Activated CD4-positive, CD25-positive, alpha-beta regulatory T cell treated with anti-CD3 and anti-CD28 coated beads, Interleukin-2, amount 50 U/mL, for 24 hours (primary cell): ENCODE results near the gene THOC1.
"Not testable (repeated sequence)": the region's sequence is repeated elsewhere in the genome, so short reads cannot be mapped to it uniquely, and the experiment has no call there.

Experiments
- ATAC-seq, 2 donors: fragments of 150-1000 bp; cut with Tn5 transposase; one replicate each; pipeline ENCODE4 v1.10.0; 2021; ENCODE audit warnings: mild to moderate bottlenecking in 1 of 2, moderate library complexity in 1 of 2

Gene THOC1

DNA sequence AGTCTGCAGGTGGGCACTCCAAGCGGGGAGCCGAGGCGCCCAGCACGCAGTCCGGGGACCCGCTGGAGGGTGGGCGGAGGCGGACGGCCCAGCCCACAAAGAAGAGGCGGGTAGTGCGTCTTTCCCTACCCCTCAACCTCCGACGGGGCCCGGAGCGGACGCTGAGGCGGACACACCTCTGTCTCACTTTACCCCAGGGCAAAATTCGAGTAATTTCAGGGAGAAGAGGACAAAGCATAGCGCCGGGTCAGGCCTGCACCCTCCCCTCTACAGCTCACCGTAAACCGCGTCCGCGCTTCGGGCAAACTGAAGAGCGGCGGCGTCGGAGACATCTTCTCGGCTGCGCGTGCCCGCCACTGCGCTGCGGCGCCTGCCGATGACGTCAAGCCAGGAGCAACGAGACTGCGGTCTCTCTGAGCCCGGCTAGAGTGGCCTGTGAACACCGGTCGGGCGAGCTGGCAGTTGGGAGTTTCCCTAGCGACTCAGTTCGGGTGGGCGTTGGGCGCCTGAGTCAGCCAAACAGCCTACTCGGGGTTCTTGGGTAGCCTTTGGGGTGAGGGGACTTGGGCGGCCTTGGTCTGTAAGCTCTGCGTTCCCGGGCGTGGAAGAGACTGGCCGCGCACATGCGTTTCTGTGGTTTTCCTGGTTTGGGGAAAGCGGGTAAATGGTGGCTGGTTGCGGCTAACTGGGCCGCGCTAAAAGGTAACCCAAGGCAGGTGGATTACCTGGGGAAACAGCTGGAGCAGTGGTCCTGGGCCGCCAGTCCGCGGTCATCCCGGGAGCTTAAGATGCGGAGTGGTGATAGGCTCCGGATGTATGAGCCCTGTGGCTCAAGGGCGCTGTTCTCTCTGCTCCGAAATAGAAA lies at the start of gene THOC1:
Gene THOC1, minus strand, starts transcription at position 360 of the 865 bp plus-strand sequence. Its CDS starts 28 bp downstream, at position 332.
- peak; percentile 96 to 97 for ATAC-seq

DNA sequence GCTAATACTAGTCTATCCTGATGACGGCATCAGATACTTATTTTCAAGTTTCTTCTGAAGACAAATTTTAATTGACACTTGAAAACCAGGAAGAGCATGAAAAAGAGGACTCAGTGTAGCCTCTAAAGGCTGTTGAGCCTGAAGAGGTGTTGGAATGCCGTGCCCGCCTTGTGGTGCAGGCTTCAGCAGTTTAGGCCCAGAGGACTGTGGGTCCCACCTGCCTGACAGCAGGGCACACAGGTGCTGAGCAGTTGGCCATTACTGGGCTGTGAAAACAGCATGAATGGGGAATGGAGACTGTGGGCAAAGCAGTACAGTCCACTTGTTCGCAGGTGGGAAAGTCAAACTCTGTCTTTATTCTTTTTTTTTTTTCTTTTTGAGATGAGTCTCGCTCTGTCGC lies 49.8 kb upstream of the THOC1 start:
- ATAC-seq, result no peak

- ATAC-seq, result no peak
These were observed 48.5 kb upstream of the THOC1 start for GRCh38 chr18:316393-316792.

DNA sequence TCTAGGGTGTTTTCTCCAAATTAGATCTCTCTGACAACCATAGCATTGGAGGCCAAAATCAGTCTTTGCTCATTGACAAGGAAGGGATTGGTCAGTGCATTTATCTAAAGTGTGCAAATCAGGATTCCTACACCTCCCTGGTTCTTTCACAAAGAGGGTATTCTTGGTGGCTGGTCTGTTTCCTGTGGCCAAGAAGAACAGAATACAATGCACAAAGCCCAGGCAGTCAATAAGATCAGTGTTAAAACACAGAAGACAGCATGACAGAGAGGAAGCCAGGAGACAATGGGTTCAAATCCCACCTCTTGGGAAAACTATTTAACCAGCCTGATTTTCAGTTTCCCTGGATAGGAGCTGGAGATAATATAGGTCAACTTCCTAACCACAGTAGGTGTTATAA lies 46.1 kb upstream of the THOC1 start:
- no peak for ATAC-seq

- no peak for ATAC-seq
These were observed 44.6 kb upstream of the THOC1 start for GRCh38 chr18:312415-312814.

- no peak for ATAC-seq
These were observed 42.2 kb upstream of the THOC1 start for GRCh38 chr18:310042-310441.

DNA sequence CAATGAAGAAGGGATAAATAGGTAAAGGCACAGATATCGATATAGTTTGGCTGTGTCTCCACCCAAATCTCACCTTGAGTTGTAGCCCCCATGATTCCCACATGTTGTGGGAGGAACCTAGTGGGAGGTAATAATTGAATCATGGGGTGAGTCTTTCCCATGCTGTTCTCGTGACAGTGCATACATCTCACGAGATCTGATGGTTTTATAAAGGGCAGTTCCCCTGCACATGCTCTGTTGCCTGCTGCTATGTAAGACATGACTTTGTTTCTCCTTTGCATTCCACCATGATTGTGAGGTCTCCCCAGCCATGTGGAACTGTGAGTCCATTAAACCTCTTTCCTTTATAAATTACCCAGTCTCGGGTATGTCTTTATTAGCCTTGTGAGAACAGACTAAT lies 40.2 kb upstream of the THOC1 start:
- not testable (repeated sequence) for ATAC-seq

DNA sequence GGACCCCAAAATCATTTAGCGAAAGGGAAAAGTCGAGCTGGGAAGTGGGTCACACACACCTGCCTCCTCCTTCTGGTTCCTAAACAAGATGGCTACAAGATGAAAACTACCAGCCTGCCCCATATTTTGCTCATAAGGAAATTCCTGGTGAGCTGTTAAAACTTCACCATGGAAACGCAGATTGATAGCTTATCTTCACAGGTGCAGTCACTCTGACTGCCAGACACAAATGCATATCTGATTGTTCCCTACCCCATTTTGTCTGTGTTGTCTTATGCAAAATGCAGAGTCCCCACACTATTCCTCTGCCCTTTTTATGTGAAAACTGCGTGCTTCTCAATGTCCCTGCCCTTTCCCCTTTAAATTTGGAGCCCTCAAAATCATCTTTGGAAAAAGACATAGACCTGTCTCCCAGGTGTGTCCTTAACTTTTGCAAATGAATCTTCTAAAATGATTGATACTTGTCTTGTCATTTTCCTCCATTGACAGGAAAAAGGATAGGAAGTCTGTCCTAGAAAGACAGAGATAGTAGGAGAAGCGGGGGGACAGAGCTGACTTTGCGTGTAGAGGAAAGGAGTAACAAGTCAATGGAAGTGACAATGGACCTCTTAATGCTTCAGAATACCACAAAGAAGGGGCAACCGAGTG lies 38.9 kb upstream of the THOC1 start:
- no peak for ATAC-seq

- no peak for ATAC-seq
These were observed 37.2 kb upstream of the THOC1 start for GRCh38 chr18:305003-305501.

- no peak for ATAC-seq
These were observed 35.8 kb upstream of the THOC1 start for GRCh38 chr18:303607-304006.

DNA sequence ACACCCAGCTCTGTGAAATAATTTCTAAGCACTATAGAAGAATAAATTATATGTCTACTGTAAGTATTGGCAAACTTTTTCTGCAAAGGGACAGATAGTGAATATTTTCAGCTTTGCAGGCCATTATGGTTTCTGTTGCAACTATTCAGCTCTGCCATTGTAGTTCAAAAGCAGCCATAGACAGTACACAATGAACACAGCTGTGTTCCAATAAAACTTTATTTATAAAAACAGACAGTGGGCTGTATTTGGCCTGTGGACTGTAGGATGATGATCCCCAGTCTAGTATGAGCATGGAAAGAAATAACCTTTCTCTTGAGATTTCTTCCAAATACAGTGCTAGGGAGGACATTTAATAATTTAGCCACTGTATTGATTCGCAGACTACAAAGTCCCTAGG lies 35.2 kb upstream of the THOC1 start:
- ATAC-seq, result no peak

GRCh38 chr18:302097-302496 lies 34.2 kb upstream of the THOC1 start:
- ATAC-seq, result no peak

- ATAC-seq, result no peak
These were observed 30.1 kb upstream of the THOC1 start for GRCh38 chr18:297936-298335.

GRCh38 chr18:295756-296490 lies 28.1 kb upstream of the THOC1 start:
- no peak for ATAC-seq

DNA sequence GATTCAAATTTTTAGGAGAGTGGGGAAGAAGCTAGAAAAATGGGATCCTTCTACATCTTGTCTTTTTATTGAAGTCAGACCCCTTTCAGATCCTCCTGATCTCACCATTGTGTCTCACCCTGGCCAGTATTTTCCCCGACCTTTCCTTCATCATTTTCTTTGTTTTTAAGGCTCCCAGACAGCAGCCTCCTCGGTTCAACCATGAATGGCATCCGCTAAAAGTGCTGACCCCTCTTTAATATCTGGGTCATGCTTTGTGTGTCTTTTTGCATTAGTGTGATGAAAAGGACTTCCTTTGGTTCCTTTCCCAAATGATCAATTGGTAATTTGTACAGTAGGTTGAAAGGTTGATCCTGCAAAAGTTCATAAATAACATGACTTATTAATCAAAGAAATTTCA lies 26.7 kb upstream of the THOC1 start:
- no peak for ATAC-seq

DNA sequence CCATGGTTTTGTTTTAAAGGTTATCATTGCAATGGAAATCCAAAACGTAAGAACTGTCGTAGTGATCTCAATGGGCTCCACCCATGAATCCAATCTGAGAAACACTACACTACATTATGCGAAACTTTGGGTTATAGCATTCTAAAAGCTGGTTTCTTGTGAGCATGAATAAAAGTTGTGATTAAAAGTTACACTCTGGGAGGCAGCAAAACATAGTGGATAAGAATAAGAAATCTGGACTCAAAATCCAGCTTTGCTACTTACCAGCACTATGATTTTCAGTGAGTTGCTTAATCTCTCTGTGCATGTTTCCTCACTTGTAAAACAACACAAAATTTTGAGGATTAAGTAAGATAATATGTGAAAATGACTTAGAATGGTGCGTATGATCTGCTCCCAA lies 25.7 kb upstream of the THOC1 start:
- no peak for ATAC-seq

DNA sequence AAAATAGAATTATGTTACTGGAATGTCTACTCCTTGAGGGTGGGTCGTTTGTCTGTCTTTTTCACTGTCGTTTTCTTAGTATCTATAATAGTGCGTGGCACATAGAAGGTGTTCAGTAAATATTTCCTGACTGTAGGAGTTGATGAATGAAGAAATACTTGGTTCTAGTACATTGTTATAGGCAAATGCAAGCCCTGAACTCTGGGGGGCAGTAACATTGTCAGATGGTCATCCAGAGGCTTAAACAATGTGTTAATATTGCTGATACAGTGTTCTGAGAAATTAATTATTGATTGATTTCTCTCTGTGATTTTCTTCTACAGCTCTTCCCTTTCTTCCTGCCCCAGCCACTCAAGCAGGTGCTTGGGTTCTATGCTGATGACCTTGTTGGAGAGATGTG lies 24.4 kb upstream of the THOC1 start:
- no peak for ATAC-seq

DNA sequence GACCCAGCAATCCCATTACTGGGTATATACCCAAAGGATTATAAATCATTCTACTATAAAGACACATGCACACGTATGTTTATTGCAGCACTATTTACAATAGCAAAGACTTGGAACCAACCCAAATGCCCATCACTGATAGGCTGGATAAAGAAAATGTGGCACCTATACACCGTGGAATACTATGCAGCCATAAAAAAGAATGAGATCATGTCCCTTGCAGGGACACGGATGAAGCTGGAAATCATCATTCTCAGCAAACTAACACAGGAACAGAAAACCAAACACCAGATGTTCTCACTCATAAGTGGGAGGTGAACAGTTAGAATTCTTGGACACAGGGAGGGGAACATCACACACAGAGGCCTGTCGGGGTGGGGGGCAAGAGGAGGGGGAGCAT lies 22.1 kb upstream of the THOC1 start:
- not testable (repeated sequence) for ATAC-seq

DNA sequence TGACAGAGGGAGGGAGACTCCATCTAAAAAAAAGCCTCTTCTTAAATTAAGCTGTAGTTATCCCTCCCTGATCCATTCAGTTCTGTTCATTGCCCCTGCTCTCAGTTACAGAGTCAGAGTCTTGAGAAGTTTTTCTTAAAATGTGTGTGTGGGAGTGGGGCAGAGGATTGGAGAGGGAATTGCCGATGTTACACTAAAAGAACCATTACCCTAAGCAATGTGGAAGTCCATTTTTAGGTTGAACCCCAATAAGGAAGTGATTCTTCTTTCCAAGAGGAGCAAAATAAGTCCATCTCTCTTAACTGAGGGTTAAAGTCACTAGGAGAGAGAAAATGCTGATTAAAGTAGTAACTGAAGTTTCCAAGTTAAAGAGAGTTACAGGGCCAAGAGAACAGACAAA lies 21.2 kb upstream of the THOC1 start:
- no peak for ATAC-seq

DNA sequence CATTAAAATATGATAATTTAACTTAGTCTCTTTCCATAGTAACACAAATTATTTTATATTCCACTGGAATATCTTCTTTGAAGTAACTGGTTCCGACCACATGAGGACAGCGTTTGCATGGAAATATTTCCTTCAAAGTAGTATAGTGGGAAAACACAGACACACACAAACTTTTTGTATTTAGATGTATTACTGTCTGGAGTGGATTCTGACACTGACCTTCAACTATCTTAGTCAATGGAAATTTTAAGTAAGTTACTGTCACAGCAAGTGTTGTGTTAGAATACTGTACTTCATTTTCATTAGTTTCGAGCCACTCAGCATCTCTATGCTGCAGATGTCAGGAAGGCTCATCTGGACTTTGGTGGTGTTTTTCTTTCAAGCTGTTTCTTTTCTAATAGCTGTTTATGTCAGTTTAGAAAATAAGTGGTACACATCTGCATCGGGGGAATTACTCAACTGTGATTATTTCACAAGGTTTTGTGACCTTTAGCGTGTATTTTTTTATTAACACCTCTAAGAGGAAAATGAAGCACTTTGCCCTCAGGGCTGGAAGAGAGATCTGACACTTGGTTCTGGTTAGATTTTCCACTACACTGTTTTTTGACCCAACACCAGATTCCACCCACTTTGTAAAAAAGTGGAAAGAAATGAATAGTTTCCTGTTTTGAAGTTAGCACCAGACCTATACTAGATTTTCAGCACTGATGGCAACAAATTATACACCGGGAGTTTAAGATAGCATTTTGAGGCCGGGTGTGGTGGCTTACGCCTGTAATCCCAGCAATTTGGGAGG lies 18.9 kb upstream of the THOC1 start:
- ATAC-seq, result no peak

- ATAC-seq, result no peak
These were observed 18.0 kb upstream of the THOC1 start for GRCh38 chr18:285817-286216.

GRCh38 chr18:275486-275885 lies 7.6 kb upstream of the THOC1 start:
- ATAC-seq, result no peak

GRCh38 chr18:274313-274712 lies 6.5 kb upstream of the THOC1 start:
- no peak for ATAC-seq
